Measurements from ENCODE around the gene OR52N5.

- TF ChIP-seq CTCF (IDR thresholded peaks at IDR 0.05; ENCODE audit: insufficient read depth, low read length, poor library complexity, severe bottlenecking) (no peak), EZH2phosphoT487 (conservative IDR thresholded peaks at IDR 0.05; ENCODE audit: low read length) (no peak)
Measured at GRCh38 chr11:5737091-5737490, 46.1 kb downstream of the OR52N5 start.
